Esophagus squamous epithelium (tissue), 4 donors: ENCODE data around the gene RBM34.
"Not testable (repeated sequence)": the region's sequence is repeated elsewhere in the genome, so short reads cannot be mapped to it uniquely, and the experiment has no call there.

Source experiments
- POLR2A ChIP-seq, 4 donors: fragments of 450-650 bp; IDR thresholded peaks; one replicate each; pipeline ENCODE4 v1.6.1; 2017; ENCODE audit warnings: antibody characterized with exemption in 4 of 4, mild to moderate bottlenecking in 4 of 4, moderate library complexity in 3 of 4
- TF ChIP-seq, protein P1 (sequence below), 6 experiments: fragments of 450-650 bp in 4 of 6; fragments of 200-600 bp in 2 of 6; sonication (generic) in 2 of 6; IDR thresholded peaks; one replicate each; pipeline ENCODE4 v1.5.1; 2016 to 2019; ENCODE audit warnings: antibody characterized with exemption in 6 of 6, mild to moderate bottlenecking in 4 of 6, moderate library complexity in 4 of 6

DNA sequence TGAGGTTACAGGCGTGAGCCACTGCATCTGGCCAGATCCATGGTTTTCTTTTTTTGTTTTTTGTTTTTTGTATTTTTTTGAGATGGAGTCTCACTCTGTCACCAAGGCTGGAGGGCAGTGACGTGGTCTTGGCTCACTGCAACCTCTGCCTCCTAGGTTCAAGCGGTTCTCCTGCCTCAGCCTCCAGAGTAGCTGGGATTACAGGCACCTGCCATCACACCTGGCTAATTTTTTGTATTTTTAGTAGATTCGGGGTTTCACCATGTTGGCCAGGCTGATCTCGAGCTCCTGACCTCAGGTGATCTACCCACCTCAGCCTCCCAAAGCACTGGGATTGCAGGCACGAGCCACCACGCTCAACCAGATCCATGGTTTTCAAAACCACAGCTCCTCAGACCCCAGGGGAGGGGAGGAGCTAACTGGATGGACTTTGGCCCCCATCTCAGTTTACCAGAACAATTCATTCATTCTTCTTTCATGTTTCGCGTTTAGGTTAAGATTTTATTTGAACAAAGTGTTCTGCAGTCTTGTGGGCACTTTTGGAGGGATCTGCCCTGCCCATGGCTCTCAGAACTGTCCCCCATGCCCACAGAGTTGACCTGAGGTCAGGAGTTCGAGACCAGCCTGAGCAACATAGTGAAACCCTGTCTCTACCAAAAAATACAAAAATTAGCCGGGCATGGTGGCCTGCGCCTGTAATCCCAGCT, 75.5 kb downstream of the RBM34 start:
- TF ChIP-seq, protein P1, sequence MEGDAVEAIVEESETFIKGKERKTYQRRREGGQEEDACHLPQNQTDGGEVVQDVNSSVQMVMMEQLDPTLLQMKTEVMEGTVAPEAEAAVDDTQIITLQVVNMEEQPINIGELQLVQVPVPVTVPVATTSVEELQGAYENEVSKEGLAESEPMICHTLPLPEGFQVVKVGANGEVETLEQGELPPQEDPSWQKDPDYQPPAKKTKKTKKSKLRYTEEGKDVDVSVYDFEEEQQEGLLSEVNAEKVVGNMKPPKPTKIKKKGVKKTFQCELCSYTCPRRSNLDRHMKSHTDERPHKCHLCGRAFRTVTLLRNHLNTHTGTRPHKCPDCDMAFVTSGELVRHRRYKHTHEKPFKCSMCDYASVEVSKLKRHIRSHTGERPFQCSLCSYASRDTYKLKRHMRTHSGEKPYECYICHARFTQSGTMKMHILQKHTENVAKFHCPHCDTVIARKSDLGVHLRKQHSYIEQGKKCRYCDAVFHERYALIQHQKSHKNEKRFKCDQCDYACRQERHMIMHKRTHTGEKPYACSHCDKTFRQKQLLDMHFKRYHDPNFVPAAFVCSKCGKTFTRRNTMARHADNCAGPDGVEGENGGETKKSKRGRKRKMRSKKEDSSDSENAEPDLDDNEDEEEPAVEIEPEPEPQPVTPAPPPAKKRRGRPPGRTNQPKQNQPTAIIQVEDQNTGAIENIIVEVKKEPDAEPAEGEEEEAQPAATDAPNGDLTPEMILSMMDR (IDR thresholded peaks at IDR 0.05): not testable (repeated sequence)
- TF ChIP-seq POLR2A (IDR thresholded peaks at IDR 0.05): not testable (repeated sequence)
